Measurements from ENCODE around the gene SLC39A8. TPM values are rescaled to one million over a fixed set of nuclear protein-coding genes. Genes with fewer than 3 reads are reported as not detected.
"Not testable (repeated sequence)": the region's sequence is repeated elsewhere in the genome, so short reads cannot be mapped to it uniquely, and the experiment has no call there.

SLC39A8 gene
- total RNA-seq, 1 donor from 2014 or later: 3.1 TPM

DNA sequence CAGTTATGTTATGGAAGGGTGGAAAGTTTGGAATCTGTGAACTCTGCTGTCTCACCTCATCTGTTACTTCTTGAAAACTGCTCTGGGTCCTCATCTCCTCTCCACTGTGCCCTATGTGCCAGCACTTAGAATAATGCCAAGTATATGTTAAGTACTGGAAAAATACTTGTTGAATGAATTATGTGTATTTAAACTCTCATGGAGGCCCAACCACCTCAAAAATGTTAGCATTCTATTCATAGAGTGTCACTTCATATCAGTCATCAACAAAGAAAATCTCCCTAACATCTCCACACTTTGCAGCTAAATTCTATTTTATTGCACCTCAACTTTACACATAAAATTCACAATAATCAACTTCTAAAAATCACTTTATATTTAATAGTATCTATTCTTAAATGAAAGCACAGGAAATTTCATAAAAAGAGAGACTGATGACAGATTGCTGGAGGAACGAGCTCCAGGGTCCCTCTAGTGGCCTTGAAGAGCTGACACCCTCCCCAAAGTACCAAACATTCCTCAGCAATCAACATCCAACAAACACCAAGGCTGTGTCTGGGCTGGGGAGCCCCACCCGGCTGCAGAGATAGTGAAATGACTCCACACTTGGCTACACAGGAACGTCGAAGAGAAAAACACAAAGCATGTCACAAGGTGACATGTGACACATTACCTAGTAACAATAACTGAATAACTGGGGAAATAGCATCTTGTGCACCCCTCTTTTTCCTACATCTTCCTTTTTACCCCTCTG is 45.8 kb downstream of the SLC39A8 start:
- ATAC-seq: no peak

- ATAC-seq: no peak
These were observed 46.6 kb downstream of the SLC39A8 start for GRCh38 chr4:102298716-102299115.

- ATAC-seq: no peak
These were observed 50.0 kb downstream of the SLC39A8 start for GRCh38 chr4:102295153-102295862.

DNA sequence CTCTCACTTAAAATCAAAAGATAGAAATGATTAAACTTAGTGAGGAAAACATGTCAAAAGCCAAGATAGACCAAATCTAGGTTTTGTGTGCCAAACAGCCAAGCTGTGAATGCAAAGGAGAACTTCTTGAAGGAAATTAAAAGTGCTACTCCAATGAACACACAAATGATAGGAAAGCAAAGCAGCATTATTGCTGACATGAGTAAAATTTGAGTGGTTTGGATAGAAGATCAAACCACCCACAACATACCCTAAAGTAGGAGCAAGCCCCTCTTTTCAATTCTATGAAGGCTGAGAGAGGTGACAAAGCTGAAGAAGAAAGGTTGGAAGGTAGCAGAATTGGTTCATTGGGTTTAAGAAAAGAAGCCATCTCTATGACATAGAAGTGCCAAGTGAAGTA is 56.8 kb downstream of the SLC39A8 start:
- no peak for ATAC-seq

DNA sequence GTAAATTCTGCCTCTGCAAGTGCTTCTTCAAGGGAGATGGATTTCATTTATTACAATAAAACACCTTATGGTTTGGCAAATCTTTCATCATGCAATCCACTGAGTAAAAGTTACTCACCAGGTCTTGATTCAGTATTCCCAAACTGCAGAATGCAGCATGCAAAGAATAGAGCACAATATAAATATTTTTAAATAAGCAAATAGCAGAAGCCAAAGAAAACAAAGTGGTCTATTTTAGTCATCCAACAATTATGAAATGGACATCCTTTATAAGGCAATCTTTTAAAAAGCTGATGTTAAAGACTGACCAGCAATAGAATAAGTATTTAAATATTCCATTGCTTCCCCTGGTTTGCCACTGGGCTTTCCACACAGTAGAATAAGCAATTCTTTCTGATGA is 59.5 kb downstream of the SLC39A8 start:
- ATAC-seq: no peak

- ATAC-seq: no peak
These were observed 64.0 kb downstream of the SLC39A8 start for GRCh38 chr4:102281171-102281839.

DNA sequence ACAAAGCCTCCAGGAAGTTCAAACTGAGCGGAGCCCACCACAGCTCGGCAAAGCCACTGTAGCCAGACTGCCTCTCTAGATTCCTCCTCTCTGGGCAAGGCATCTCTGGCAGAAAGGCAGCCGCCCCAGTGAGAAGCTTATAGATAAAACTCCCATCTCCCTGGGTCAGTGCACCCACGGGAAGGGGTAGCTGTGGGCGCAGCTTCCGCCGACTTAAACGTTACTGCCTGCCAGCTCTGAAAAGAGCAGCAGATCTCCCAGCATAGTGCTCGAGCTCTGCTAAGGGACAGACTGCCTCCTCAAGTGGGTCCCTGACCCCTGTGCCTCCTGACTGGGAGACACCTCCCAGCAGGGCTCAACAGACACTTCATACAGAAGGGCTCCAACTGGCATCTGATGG is 72.0 kb downstream of the SLC39A8 start:
- ATAC-seq: not testable (repeated sequence)

DNA sequence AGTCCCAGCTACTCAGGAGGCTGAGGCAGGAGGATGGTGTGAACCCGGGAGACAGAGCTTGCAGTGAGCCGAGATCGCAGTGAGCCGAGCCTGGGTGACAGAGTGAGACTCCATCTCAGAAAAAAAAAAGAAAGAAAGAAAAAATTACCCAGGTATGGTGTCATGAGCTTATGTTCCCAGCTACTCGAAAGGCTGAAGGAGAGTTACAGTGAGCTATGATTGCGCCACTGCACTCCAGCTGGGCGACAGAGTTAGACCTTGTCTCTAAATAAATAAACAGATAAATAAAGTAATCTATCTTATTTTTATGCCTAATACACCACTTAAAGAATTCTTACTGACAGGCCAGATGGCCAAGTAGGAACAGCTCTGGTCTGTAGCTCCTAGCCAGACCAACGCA is 73.0 kb downstream of the SLC39A8 start:
- ATAC-seq: no peak

DNA sequence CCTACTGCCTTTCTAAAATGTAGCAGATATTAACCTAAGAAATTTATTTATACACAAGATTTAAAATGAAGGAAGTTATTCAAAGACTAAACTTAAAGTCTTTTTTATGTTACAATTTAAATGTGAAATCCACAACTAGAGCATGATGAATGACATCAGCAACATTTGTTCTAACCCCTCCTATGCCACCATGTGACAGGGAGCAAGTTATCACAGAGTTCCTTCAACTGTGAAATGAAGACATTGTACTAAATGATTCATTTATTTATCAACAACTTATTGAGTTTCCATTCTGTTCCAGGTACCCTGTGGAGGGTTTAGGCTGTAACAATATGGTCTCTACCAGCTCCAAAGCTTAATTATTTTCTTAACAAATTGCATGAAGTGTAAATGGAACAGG is 76.9 kb downstream of the SLC39A8 start:
- no peak for ATAC-seq

GRCh38 chr4:102263024-102263787 is 82.1 kb downstream of the SLC39A8 start:
- ATAC-seq: peak; percentile 78

DNA sequence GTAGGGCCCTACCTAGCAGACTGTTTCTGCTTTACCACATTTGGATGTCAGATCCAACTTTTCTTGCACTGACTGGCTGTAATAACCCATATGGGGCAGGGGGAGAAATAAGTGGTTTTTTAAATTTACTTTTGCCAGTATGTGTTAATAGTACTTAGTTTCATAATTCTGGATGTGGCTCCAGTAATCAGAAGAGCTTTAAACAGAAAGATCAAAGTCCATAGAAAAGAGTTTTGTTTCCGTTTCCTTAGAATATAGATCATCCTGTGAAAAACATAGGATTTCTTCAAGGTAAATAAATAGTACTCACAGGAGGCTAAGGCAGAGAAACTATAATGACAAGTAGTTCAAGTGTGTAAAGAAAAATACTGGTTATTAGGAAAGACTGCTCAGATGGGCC is 85.6 kb downstream of the SLC39A8 start:
- ATAC-seq: no peak

GRCh38 chr4:102259081-102259480 is 86.2 kb downstream of the SLC39A8 start:
- ATAC-seq: no peak

DNA sequence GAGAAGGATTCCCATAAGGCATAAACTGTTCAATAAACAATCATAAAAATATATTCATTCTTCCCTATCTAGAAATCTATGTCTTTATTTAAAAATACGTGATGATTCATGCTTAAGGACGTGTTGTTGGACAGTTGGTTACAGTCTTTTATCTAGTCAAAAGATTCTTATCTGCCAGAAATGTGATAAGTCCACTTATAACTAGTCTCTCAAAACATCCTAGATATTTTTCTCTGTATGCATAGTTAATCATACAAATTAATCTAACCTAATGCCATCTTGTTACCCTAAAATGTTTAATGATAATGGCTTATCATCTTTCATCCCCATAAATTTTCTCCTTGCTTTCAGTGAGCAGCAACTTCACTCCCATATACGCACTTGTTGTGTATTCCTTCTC is 89.0 kb downstream of the SLC39A8 start:
- no peak for ATAC-seq

GRCh38 chr4:102253860-102254259 is 91.4 kb downstream of the SLC39A8 start:
- ATAC-seq: no peak

DNA sequence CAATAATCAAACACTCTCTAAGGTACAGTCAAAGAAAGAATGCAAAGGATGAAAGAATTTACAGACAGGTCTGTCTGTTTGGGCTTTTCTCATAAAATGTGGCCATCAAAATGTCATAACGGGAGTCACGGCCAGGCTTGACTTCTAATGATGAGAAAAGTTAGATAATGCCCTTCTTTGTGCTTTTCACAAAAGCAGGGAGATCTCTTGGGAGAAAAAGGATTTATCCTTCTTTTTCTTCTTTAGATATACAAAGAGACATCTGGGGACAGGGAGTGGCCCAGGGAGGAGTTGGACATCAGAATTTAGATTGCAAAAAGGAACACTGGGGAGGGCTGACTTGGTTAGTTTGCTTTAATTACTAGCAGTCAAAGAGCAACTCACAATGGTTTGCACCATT is 93.1 kb downstream of the SLC39A8 start:
- ATAC-seq: no peak

GRCh38 chr4:102250341-102250740 is 94.9 kb downstream of the SLC39A8 start:
- ATAC-seq: no peak

DNA sequence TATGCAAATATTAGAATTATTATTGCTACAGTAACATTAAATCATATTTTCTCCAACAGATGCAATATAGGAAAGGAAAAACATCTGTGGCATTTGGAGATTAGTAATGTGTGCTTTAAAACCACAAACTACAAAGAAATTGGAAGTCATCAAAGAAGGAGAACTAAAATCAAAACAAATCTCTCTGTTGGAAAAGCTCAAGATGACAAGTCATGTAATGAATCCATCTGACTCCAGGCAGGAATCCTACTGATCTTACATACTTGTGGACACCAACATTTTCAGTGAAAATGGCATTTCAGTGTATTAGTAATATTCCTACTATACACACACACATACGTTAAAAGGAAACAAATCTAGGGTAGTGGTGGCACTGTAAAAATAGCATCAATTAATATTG is 98.2 kb downstream of the SLC39A8 start:
- ATAC-seq: no peak

- peak; percentile 90 for ATAC-seq
These were observed 98.9 kb downstream of the SLC39A8 start for GRCh38 chr4:102246416-102246815.

- ATAC-seq: no peak
These were observed 100.3 kb downstream of the SLC39A8 start for GRCh38 chr4:102244878-102245535.

DNA sequence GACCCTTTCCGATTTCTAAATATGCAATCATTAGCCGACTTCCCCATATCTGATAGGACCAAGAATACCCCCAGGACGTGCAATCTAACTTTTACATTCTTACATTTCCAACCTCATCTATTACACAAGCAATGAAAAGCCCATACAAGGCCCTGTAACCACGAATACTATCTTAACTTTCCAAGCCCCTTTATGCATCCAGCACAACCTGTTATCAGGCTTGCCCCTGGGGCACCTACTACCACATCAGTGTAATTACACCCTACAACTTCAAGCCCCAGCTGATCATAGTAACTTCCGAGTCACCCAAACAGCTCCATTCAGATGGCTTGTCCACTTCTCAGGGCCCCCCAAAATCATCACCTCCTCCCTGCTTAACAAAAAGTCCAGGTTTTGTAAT is 102.0 kb downstream of the SLC39A8 start:
- ATAC-seq: not testable (repeated sequence)

- ATAC-seq: no peak
These were observed 110.9 kb downstream of the SLC39A8 start for GRCh38 chr4:102234243-102234838.

- ATAC-seq: no peak
These were observed 115.1 kb downstream of the SLC39A8 start for GRCh38 chr4:102230194-102230593.
